ENCODE data around the gene ADARB1. TPM values are rescaled to one million over a fixed set of nuclear protein-coding genes. Genes with fewer than 3 reads are reported as not detected.
A peak's percentile ranks its signal among the peaks of the same experiment; 100 is the strongest.

The ADARB1 gene
- total and polyA plus RNA-seq, 2 of the 4 experiments (the other 2 are of a cell fraction) = 39.8 to 47.3 TPM

DNA sequence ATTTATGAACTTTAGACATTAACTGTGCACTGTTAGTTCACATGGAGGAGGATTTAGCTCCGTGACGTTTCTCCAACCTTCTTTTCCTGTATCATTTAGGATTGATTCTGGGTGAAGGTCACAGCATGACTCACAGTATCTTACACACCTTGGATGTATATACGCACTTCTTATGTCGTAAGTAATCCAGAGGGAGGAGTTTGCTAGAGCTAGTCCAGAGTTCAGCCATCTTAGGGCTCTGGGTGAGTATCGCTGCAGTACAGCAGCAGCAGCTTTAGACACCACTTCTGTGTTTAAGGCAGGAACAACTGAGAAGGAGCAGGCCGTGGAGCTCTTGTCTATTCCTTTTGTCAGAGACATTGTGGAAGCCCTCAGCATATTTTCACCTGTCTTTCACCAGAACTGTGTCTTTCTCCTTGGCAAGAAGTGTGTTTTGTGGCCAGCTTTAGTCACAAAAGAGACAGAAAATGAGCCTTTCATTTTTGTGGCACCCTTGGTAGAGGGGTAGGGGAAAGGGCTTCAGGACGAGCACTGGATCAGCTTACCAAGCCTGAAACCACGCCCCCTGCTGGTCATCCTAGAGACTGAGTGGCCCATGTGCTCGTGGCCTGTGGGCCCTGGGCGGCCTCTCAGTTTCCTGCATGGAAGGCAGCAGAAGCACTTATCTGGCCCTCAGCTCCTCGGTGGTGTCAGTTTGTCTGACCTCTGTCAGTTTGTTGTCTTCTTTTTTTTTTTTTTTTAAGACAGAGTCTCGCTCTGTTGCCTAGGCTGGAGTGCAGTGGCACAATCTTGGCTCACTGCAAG lies 64.0 kb downstream of the ADARB1 start:
- no peak overlapping the region for H3K27ac ChIP-seq (ENCODE audit: insufficient read depth, low read length)
- no peak overlapping the region for H2BK20ac ChIP-seq (ENCODE audit: low read depth, low read length)
- ATAC-seq (ENCODE audit: low read depth) = peak; percentile 12; the same call in 1 of the 2 replicates
- H2AK5ac ChIP-seq (ENCODE audit: low read depth, low read length) = no peak overlapping the region
- H4K8ac ChIP-seq (ENCODE audit: low read depth in 2 of 2, low read length in 2 of 2) = no peak overlapping the region
- H3K36me3 ChIP-seq (ENCODE audit: control insufficient read depth, insufficient read depth, low read length) = peaks cover 40% of the 10 kb centered on the region
- H3K9me3 ChIP-seq (ENCODE audit: control insufficient read depth, insufficient read depth, low read length) = no peaks in the 10 kb centered on the region
- no peak overlapping the region for H2BK5ac ChIP-seq (ENCODE audit: low read depth, low read length, poor library complexity, severe bottlenecking)
- no peak overlapping the region for H3K9ac ChIP-seq (ENCODE audit: low read depth, low read length)
- no peak overlapping the region for H3K14ac ChIP-seq (replicated peaks; ENCODE audit: low read depth, low read length)
- no peak overlapping the region for H2AK9ac ChIP-seq (replicated peaks; ENCODE audit: low read depth, low read length, poor library complexity)
- intact Hi-C loops (cut with micrococcal nuclease) = loop anchor here (5.0 to 10.0 kb wide), 4 partner anchors 176 to 334 kb away; partner anchors contain the start of genes PTTG1IP and UBE2G2
- no peaks in the 10 kb centered on the region for H3K27me3 ChIP-seq (ENCODE audit: control insufficient read depth, insufficient read depth, low read length)
- H2BK15ac ChIP-seq (ENCODE audit: low read depth, low read length) = no peak overlapping the region
- H3K9me1 ChIP-seq (ENCODE audit: insufficient read depth, low read length) = peaks cover 22% of the 10 kb centered on the region
- peaks cover 37% of the 10 kb centered on the region for H3K4me1 ChIP-seq (ENCODE audit: control insufficient read depth, insufficient read depth, low read length)
- ChIA-PET CTCF (interaction anchor here (0.6 to 3.0 kb wide), 10 partner anchors 11 to 667 kb away, joined by 3 to 21 read pairs (median 3); no protein-coding TSS in a partner anchor), POLR2A (ENCODE audit: unreplicated experiment) (no interaction called here)
- H3K4ac ChIP-seq (ENCODE audit: low read depth, low read length) = no peak overlapping the region
- no peak overlapping the region for H3K18ac ChIP-seq (ENCODE audit: low read depth, low read length)
- BruUV-seq (replicated peaks) = no TSS peak
- no peak overlapping the region for H3K56ac ChIP-seq (ENCODE audit: extremely low read depth, insufficient read depth, low read length)
- TF ChIP-seq, protein P1, sequence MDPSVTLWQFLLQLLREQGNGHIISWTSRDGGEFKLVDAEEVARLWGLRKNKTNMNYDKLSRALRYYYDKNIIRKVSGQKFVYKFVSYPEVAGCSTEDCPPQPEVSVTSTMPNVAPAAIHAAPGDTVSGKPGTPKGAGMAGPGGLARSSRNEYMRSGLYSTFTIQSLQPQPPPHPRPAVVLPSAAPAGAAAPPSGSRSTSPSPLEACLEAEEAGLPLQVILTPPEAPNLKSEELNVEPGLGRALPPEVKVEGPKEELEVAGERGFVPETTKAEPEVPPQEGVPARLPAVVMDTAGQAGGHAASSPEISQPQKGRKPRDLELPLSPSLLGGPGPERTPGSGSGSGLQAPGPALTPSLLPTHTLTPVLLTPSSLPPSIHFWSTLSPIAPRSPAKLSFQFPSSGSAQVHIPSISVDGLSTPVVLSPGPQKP (IDR thresholded peaks at IDR 0.05; ENCODE audit: borderline replicate concordance, low read depth, low read length) = no peak
- no peak for TF ChIP-seq FOS (IDR thresholded peaks at IDR 0.05; ENCODE audit: low read depth, low read length)
- no peak for TF ChIP-seq CEBPB (IDR thresholded peaks at IDR 0.05; ENCODE audit: low read depth, low read length)
- 0 out of 2 replicates have a peak, but pooled peaks have one; percentile 19 for TF ChIP-seq RAD21 (IDR thresholded peaks at IDR 0.05; ENCODE audit: low read length)
- TF ChIP-seq SMC3 (IDR thresholded peaks at IDR 0.05; ENCODE audit: low read depth, low read length) = peak; percentile 35; the same call in 1 of the 2 replicates
- TF ChIP-seq, protein P2, sequence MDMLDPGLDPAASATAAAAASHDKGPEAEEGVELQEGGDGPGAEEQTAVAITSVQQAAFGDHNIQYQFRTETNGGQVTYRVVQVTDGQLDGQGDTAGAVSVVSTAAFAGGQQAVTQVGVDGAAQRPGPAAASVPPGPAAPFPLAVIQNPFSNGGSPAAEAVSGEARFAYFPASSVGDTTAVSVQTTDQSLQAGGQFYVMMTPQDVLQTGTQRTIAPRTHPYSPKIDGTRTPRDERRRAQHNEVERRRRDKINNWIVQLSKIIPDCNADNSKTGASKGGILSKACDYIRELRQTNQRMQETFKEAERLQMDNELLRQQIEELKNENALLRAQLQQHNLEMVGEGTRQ (IDR thresholded peaks at IDR 0.05; ENCODE audit: low read depth, low read length) = no peak
- TF ChIP-seq MAZ (IDR thresholded peaks at IDR 0.05; ENCODE audit: borderline replicate concordance, low read depth, low read length) = no peak
- TF ChIP-seq RFX5 (IDR thresholded peaks at IDR 0.05; ENCODE audit: low read depth, low read length) = no peak
- TF ChIP-seq POLR2A (IDR thresholded peaks at IDR 0.05; ENCODE audit: low read depth, low read length) = no peak
- TF ChIP-seq MXI1 (IDR thresholded peaks at IDR 0.05; ENCODE audit: borderline replicate concordance, low read depth, low read length) = 0 out of 2 replicates have a peak, but pooled peaks have one; percentile 27
- TF ChIP-seq NFE2L2 (IDR thresholded peaks at IDR 0.05; ENCODE audit: low read depth, low read length) = no peak
- no peak for TF ChIP-seq RCOR1 (IDR thresholded peaks at IDR 0.05; ENCODE audit: insufficient replicate concordance, low read length)
- no peak for TF ChIP-seq MAFK (IDR thresholded peaks at IDR 0.05; ENCODE audit: low read depth, low read length)
- TF ChIP-seq, protein P3, sequence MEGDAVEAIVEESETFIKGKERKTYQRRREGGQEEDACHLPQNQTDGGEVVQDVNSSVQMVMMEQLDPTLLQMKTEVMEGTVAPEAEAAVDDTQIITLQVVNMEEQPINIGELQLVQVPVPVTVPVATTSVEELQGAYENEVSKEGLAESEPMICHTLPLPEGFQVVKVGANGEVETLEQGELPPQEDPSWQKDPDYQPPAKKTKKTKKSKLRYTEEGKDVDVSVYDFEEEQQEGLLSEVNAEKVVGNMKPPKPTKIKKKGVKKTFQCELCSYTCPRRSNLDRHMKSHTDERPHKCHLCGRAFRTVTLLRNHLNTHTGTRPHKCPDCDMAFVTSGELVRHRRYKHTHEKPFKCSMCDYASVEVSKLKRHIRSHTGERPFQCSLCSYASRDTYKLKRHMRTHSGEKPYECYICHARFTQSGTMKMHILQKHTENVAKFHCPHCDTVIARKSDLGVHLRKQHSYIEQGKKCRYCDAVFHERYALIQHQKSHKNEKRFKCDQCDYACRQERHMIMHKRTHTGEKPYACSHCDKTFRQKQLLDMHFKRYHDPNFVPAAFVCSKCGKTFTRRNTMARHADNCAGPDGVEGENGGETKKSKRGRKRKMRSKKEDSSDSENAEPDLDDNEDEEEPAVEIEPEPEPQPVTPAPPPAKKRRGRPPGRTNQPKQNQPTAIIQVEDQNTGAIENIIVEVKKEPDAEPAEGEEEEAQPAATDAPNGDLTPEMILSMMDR (conservative IDR thresholded peaks at IDR 0.05; ENCODE audit: low read depth, low read length) = peak; percentile 60
- H4K20me1 ChIP-seq (ENCODE audit: insufficient read depth, low read length) = peaks cover 89% of the 10 kb centered on the region
- H3K4me2 ChIP-seq (ENCODE audit: low read depth, low read length) = no peak overlapping the region
- H2AFZ ChIP-seq (replicated peaks; ENCODE audit: low read length, poor library complexity) = no peak overlapping the region
- no peak overlapping the region for H4K91ac ChIP-seq (ENCODE audit: insufficient read depth, low read depth, low read length)
- H4K5ac ChIP-seq (ENCODE audit: low read depth, low read length) = no peak overlapping the region
- peaks cover 39 to 84% of the 10 kb centered on the region in 2 experiments for H3K79me1 ChIP-seq (ENCODE audit: low read depth in 1 of 2, low read length in 2 of 2)
- H3K4me3 ChIP-seq (ENCODE audit: insufficient read depth, low read depth, low read length) = no peak overlapping the region
- DNase-seq = peak; percentile 67
- in situ Hi-C loops (cut with MboI; ENCODE audit: low sequenced_read_pairs) = no loop called here
- H3K23ac ChIP-seq (ENCODE audit: low read depth, low read length) = no peak overlapping the region
- dilution Hi-C loops (cut with HindIII; ENCODE audit: low sequenced_read_pairs, unreplicated experiment) = no loop called here
- WGBS, 2 experiments (ENCODE audit: extremely low coverage in 2 of 2, insufficient read length in 1 of 2) = 89% methylated on average over 3 of the region's 12 CpGs; no CpG with 5 or more reads in 1 of the 2 experiments
- no peak overlapping the region for H2BK120ac ChIP-seq (ENCODE audit: low read depth, low read length)

All from IMR-90 (cell line).